Ovary (tissue), 3 donors: ENCODE measurements around the gene TJP1.

Experiments used
- CTCF ChIP-seq, 3 donors: fragments of 450-650 bp in 2 of 3; fragments of 200-600 bp in 1 of 3; IDR thresholded peaks; one replicate each; pipeline versions ENCODE4 v1.5.1 to v1.8.0; 2016 to 2022; ENCODE audit warnings: antibody characterized with exemption in 3 of 3, mild to moderate bottlenecking in 1 of 3
- EP300 ChIP-seq: sonication (generic); formaldehyde crosslinking; IDR thresholded peaks from one replicate; pipeline ENCODE4 v1.6.1; 2017; ENCODE audit warnings: antibody characterized with exemption
- POLR2A ChIP-seq: fragments of 450-650 bp; IDR thresholded peaks from one replicate; pipeline ENCODE4 v1.6.1; 2017; ENCODE audit warnings: antibody characterized with exemption, mild to moderate bottlenecking, moderate library complexity
- donor health status: DM: no; HTN: no; CAD: no.

GRCh38 chr15:29688506-29689286 lies 133.6 kb downstream of the TJP1 start:
- TF ChIP-seq CTCF (IDR thresholded peaks at IDR 0.05) (no peak), POLR2A (no peak), EP300 (no peak)
